GM23338 (cell line): ENCODE measurements around the gene LRBA. TPM values are rescaled to one million over a fixed set of nuclear protein-coding genes. Genes with fewer than 3 reads are reported as not detected.

Source experiments
- ATAC-seq: fragments of 200-7000 bp; cut with Tn5 transposase; 3 replicates; pipeline ENCODE4 v1.9.1; 2020
- DNase-seq: peaks from one replicate; pipeline ENCODE4 v3.0.0-alpha.2; 2015; ENCODE audit warnings: low spot score
- H2AFZ ChIP-seq: fragments of 200-600 bp; sonication (generic); 2 replicates; pipeline ENCODE4 v1.8.0; 2016; ENCODE audit warnings: antibody characterized with exemption, mild to moderate bottlenecking, moderate library complexity
- H3F3A ChIP-seq: fragments of 200-600 bp; sonication (generic); replicated peaks from 2 replicates; pipeline ENCODE4 v1.8.0; 2017; ENCODE audit warnings: antibody characterized with exemption, mixed run types, low read depth
- H3K27ac ChIP-seq: fragments of 200-600 bp; sonication (generic); 2 replicates; pipeline ENCODE4 v1.6.1; 2016; ENCODE audit warnings: low read depth
- H3K27me3 ChIP-seq: fragments of 200-600 bp; sonication (generic); 2 replicates; pipeline ENCODE4 v1.8.0; 2016; ENCODE audit warnings: mild to moderate bottlenecking, mixed run types, moderate library complexity; ENCODE audit not compliant: insufficient read depth
- H3K36me3 ChIP-seq: fragments of 200-600 bp; sonication (generic); 2 replicates; pipeline ENCODE4 v1.8.0; 2016; ENCODE audit warnings: mild to moderate bottlenecking; ENCODE audit not compliant: insufficient read depth
- H3K4me1 ChIP-seq: fragments of 200-600 bp; sonication (generic); 2 replicates; pipeline ENCODE4 v1.8.0; 2016; ENCODE audit warnings: mild to moderate bottlenecking, moderate library complexity; ENCODE audit not compliant: insufficient read depth
- H3K4me2 ChIP-seq: fragments of 200-600 bp; sonication (generic); 2 replicates; pipeline ENCODE4 v1.7.1; 2017; ENCODE audit warnings: mixed run types
- H3K4me3 ChIP-seq: fragments of 200-600 bp; sonication (generic); 2 replicates; pipeline ENCODE4 v1.6.1; 2016; ENCODE audit warnings: mixed run types
- H3K79me2 ChIP-seq: fragments of 200-600 bp; sonication (generic); replicated peaks from 2 replicates; pipeline ENCODE4 v1.8.0; 2017; ENCODE audit warnings: mild to moderate bottlenecking; ENCODE audit not compliant: insufficient read depth
- H3K9me2 ChIP-seq: fragments of 200-600 bp; sonication (generic); 2 replicates; pipeline ENCODE4 v1.8.0; 2017; ENCODE audit not compliant: insufficient read depth
- H4K20me1 ChIP-seq: fragments of 200-600 bp; sonication (generic); replicated peaks from 2 replicates; pipeline ENCODE4 v1.8.0; 2017; ENCODE audit warnings: mild to moderate bottlenecking; ENCODE audit not compliant: insufficient read depth
- H3K27ac Mint-ChIP-seq: 2 replicates; pipeline ENCODE4 v1.8.0; 2020; ENCODE audit warnings: inconsistent platforms, mild to moderate bottlenecking, moderate library complexity, mixed read lengths
- H3K27me3 Mint-ChIP-seq: 3 replicates; pipeline ENCODE4 v1.8.0; 2022; ENCODE audit warnings: low read depth, mild to moderate bottlenecking, moderate library complexity, mixed read lengths, inconsistent platforms; ENCODE audit not compliant: insufficient read depth, poor library complexity
- H3K36me3 Mint-ChIP-seq: 3 replicates; pipeline ENCODE4 v1.8.0; 2021; ENCODE audit warnings: low read depth, mild to moderate bottlenecking, inconsistent platforms, moderate library complexity, mixed read lengths
- H3K4me1 Mint-ChIP-seq: 3 replicates; pipeline ENCODE4 v1.8.0; 2020; ENCODE audit warnings: mild to moderate bottlenecking, inconsistent platforms, mixed read lengths
- H3K4me3 Mint-ChIP-seq: 3 replicates; pipeline ENCODE4 v1.8.0; 2021; ENCODE audit warnings: moderate library complexity, mild to moderate bottlenecking, inconsistent platforms, mixed read lengths
- H3K9me3 Mint-ChIP-seq: 3 replicates; pipeline ENCODE4 v1.8.0; 2020; ENCODE audit warnings: moderate library complexity, mild to moderate bottlenecking, inconsistent platforms, mixed read lengths
- CREB1 ChIP-seq: fragments of 250-450 bp; sonication (Bioruptor Pico); IDR thresholded peaks from 2 replicates; pipeline ENCODE4 v1.5.0; 2020; ENCODE audit warnings: low read depth, mild to moderate bottlenecking, moderate library complexity
- CTCF ChIP-seq, 2 experiments: fragments of 200-600 bp in 1 of 2; sonication (generic) in 1 of 2; conservative IDR thresholded peaks; 2 replicates each; pipeline versions ENCODE4 v1.5.1 to v1.6.1; 2016 to 2017; ENCODE audit warnings: antibody characterized with exemption in 2 of 2, low read depth in 2 of 2, mild to moderate bottlenecking in 2 of 2, moderate library complexity in 1 of 2
- ETS1 ChIP-seq: IDR thresholded peaks from 2 replicates; pipeline ENCODE4 v1.6.1; 2016; ENCODE audit warnings: antibody characterized with exemption
- EZH2 ChIP-seq: fragments of 200-600 bp; sonication (generic); IDR thresholded peaks from one replicate; pipeline ENCODE4 v1.8.0; 2017; ENCODE audit warnings: antibody characterized with exemption, mild to moderate bottlenecking, low read depth; ENCODE audit not compliant: unreplicated experiment
- EZH2phosphoT487 ChIP-seq: fragments of 200-600 bp; sonication (generic); IDR thresholded peaks from one replicate; pipeline ENCODE4 v1.8.1; 2018; ENCODE audit warnings: antibody characterized with exemption; ENCODE audit not compliant: unreplicated experiment
- JUNB ChIP-seq: IDR thresholded peaks from one replicate; pipeline ENCODE4 v1.6.1; 2016; ENCODE audit warnings: antibody characterized with exemption; ENCODE audit not compliant: unreplicated experiment
- NANOG ChIP-seq: IDR thresholded peaks from 2 replicates; pipeline ENCODE4 v1.6.1; 2016; ENCODE audit warnings: antibody characterized with exemption, borderline replicate concordance
- POLR2AphosphoS5 ChIP-seq: IDR thresholded peaks from 2 replicates; pipeline ENCODE4 v1.6.1; 2016; ENCODE audit warnings: antibody characterized with exemption, low read depth
- REST ChIP-seq: IDR thresholded peaks from one replicate; pipeline ENCODE4 v1.6.1; 2018; ENCODE audit warnings: antibody characterized with exemption; ENCODE audit not compliant: unreplicated experiment
- STAT1 ChIP-seq: IDR thresholded peaks from one replicate; pipeline ENCODE4 v1.6.1; 2016; ENCODE audit warnings: antibody characterized with exemption; ENCODE audit not compliant: unreplicated experiment
- ZNF114 ChIP-seq: fragments of 250-450 bp; sonication (Bioruptor Pico); IDR thresholded peaks from 2 replicates; pipeline ENCODE4 v1.5.0; 2020; ENCODE audit warnings: mild to moderate bottlenecking, moderate library complexity
- ZNF331 ChIP-seq: fragments of 250-450 bp; sonication (Bioruptor Pico); IDR thresholded peaks from 2 replicates; pipeline ENCODE4 v1.5.0; 2020; ENCODE audit warnings: low read depth, mild to moderate bottlenecking, moderate library complexity
- ZNF462 ChIP-seq: fragments of 250-450 bp; sonication (Bioruptor Pico); IDR thresholded peaks from 2 replicates; pipeline ENCODE4 v1.5.0; 2020; ENCODE audit warnings: mild to moderate bottlenecking, moderate library complexity
- polyA plus RNA-seq: library from polyadenylated mRNA; unstranded; fragments of >200 nt; fragmentation: Nextera tagmentation; extraction: Ambion mirVana; gene quantifications from 2 replicates; pipeline ENCODE4 v1.2.1, GENCODE V29; 2016
- total RNA-seq: library from RNA; depleted of rRNA; stranded (reverse); fragments of >200 nt; shearing (Covaris generic); gene quantifications from 2 replicates; pipeline ENCODE4 v1.2.3, GENCODE V29; 2014

LRBA gene
- total and polyA plus RNA-seq, 2 experiments from 2014 or later = 23.3 to 126 TPM

- H3K36me3 ChIP-seq = no peaks in the 10 kb centered on the region
- H3K27ac ChIP-seq = 0 out of 2 replicates have a peak overlapping the region, but pooled peaks have one; percentile 6
- no peaks in the 10 kb centered on the region for H3K9me2 ChIP-seq
- no peak for DNase-seq
- Mint-ChIP-seq H3K4me3 (no peak overlapping the region), H3K27ac (peak overlapping the region; percentile 32; the same call in 1 of the 2 replicates), H3K4me1 (peaks cover 7% of the 10 kb centered on the region; the same call in 2 of the 3 replicates), H3K36me3 (peaks cover 6% of the 10 kb centered on the region; the same call in 2 of the 3 replicates), H3K9me3 (peaks cover 6% of the 10 kb centered on the region; the same call in 2 of the 3 replicates), H3K27me3 (no peaks in the 10 kb centered on the region)
- no peaks in the 10 kb centered on the region; the same call in 1 of the 2 replicates for H3K4me1 ChIP-seq
- no peaks in the 10 kb centered on the region for H4K20me1 ChIP-seq
- no peak overlapping the region for H3K4me3 ChIP-seq
- H3K4me2 ChIP-seq = no peak overlapping the region
- ATAC-seq = no peak
- no peaks in the 10 kb centered on the region for H3F3A ChIP-seq
- no peaks in the 10 kb centered on the region for H3K79me2 ChIP-seq
- H2AFZ ChIP-seq = no peak overlapping the region
- no peaks in the 10 kb centered on the region for H3K27me3 ChIP-seq
- TF ChIP-seq ZNF462 (CRISPR knock-in tag) (no peak), REST (no peak), JUNB (no peak), ZNF331 (CRISPR knock-in tag) (no peak), NANOG (no peak), EZH2phosphoT487 (no peak), ZNF114 (CRISPR knock-in tag) (no peak), STAT1 (no peak), POLR2AphosphoS5 (no peak), EZH2 (no peak), CREB1 (no peak), ETS1 (no peak), CTCF (conservative IDR thresholded peaks at IDR 0.05; ENCODE audit: low read depth in 2 of 2) (no peak)
These were observed 352.4 kb downstream of the LRBA start for GRCh38 chr4:150662686-150663085.
